Measurements from ENCODE around the gene COLGALT1. TPM values are rescaled to one million over a fixed set of nuclear protein-coding genes. Genes with fewer than 3 reads are reported as not detected.

The COLGALT1 gene
- total and polyA plus RNA-seq, 2 of the 8 experiments (the other 6 are each of a cell fraction or from before 2014, with no cell fraction given): 44.7 to 58.1 TPM

DNA sequence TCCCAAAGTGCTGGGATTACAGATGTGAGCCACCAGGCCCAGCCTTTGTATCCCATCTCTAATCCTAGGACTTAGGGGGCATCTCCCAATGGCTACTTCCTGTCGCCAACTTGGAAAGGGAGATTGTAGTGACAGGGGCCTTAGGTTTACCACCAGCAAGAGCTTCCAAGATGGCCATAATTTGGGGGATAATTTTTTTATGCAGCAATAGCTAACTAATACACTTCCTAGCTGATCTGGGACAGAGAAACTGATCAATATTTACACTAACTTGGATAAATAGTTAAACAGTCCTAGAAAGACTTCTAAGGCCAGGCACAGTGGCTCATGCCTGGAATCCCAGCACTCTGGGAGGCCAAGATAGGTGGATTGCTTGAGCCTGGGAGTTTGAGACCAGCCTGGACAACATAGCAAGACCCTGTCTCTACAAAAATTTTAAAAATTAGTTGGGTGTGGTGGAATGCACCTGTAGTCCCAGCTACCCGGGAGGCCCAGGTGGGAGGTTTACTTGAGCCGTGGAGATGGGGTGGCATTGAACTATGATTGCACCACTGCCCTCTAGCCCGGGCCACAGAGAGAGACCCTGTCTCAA lies 5.3 kb upstream of the COLGALT1 start (continued):
- TF ChIP-seq, protein P1, sequence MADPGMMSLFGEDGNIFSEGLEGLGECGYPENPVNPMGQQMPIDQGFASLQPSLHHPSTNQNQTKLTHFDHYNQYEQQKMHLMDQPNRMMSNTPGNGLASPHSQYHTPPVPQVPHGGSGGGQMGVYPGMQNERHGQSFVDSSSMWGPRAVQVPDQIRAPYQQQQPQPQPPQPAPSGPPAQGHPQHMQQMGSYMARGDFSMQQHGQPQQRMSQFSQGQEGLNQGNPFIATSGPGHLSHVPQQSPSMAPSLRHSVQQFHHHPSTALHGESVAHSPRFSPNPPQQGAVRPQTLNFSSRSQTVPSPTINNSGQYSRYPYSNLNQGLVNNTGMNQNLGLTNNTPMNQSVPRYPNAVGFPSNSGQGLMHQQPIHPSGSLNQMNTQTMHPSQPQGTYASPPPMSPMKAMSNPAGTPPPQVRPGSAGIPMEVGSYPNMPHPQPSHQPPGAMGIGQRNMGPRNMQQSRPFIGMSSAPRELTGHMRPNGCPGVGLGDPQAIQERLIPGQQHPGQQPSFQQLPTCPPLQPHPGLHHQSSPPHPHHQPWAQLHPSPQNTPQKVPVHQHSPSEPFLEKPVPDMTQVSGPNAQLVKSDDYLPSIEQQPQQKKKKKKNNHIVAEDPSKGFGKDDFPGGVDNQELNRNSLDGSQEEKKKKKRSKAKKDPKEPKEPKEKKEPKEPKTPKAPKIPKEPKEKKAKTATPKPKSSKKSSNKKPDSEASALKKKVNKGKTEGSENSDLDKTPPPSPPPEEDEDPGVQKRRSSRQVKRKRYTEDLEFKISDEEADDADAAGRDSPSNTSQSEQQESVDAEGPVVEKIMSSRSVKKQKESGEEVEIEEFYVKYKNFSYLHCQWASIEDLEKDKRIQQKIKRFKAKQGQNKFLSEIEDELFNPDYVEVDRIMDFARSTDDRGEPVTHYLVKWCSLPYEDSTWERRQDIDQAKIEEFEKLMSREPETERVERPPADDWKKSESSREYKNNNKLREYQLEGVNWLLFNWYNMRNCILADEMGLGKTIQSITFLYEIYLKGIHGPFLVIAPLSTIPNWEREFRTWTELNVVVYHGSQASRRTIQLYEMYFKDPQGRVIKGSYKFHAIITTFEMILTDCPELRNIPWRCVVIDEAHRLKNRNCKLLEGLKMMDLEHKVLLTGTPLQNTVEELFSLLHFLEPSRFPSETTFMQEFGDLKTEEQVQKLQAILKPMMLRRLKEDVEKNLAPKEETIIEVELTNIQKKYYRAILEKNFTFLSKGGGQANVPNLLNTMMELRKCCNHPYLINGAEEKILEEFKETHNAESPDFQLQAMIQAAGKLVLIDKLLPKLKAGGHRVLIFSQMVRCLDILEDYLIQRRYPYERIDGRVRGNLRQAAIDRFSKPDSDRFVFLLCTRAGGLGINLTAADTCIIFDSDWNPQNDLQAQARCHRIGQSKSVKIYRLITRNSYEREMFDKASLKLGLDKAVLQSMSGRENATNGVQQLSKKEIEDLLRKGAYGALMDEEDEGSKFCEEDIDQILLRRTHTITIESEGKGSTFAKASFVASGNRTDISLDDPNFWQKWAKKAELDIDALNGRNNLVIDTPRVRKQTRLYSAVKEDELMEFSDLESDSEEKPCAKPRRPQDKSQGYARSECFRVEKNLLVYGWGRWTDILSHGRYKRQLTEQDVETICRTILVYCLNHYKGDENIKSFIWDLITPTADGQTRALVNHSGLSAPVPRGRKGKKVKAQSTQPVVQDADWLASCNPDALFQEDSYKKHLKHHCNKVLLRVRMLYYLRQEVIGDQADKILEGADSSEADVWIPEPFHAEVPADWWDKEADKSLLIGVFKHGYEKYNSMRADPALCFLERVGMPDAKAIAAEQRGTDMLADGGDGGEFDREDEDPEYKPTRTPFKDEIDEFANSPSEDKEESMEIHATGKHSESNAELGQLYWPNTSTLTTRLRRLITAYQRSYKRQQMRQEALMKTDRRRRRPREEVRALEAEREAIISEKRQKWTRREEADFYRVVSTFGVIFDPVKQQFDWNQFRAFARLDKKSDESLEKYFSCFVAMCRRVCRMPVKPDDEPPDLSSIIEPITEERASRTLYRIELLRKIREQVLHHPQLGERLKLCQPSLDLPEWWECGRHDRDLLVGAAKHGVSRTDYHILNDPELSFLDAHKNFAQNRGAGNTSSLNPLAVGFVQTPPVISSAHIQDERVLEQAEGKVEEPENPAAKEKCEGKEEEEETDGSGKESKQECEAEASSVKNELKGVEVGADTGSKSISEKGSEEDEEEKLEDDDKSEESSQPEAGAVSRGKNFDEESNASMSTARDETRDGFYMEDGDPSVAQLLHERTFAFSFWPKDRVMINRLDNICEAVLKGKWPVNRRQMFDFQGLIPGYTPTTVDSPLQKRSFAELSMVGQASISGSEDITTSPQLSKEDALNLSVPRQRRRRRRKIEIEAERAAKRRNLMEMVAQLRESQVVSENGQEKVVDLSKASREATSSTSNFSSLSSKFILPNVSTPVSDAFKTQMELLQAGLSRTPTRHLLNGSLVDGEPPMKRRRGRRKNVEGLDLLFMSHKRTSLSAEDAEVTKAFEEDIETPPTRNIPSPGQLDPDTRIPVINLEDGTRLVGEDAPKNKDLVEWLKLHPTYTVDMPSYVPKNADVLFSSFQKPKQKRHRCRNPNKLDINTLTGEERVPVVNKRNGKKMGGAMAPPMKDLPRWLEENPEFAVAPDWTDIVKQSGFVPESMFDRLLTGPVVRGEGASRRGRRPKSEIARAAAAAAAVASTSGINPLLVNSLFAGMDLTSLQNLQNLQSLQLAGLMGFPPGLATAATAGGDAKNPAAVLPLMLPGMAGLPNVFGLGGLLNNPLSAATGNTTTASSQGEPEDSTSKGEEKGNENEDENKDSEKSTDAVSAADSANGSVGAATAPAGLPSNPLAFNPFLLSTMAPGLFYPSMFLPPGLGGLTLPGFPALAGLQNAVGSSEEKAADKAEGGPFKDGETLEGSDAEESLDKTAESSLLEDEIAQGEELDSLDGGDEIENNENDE (IDR thresholded peaks at IDR 0.05; ENCODE audit: insufficient replicate concordance, low read length): no peak
- TF ChIP-seq SP1 (IDR thresholded peaks at IDR 0.05; ENCODE audit: low read depth, low read length) (no peak), POLR2AphosphoS5 (IDR thresholded peaks at IDR 0.05; ENCODE audit: low read depth, low read length) (no peak), SAP30 (IDR thresholded peaks at IDR 0.05; ENCODE audit: insufficient read depth, insufficient replicate concordance, low read length) (no peak), BACH1 (IDR thresholded peaks at IDR 0.05; ENCODE audit: low read length) (no peak), POLR2A (IDR thresholded peaks at IDR 0.05; ENCODE audit: control extremely low read depth in 1 of 2, low read depth in 2 of 2, low read length in 2 of 2) (no peak), POU5F1 (IDR thresholded peaks at IDR 0.05; ENCODE audit: low read depth, low read length) (no peak), TBP (IDR thresholded peaks at IDR 0.05; ENCODE audit: low read depth, low read length) (no peak), SRF (IDR thresholded peaks at IDR 0.05; ENCODE audit: low read depth, low read length) (no peak), ASH2L (IDR thresholded peaks at IDR 0.05; ENCODE audit: low read length) (no peak)
